ENCODE results near the gene FGD3. TPM values are rescaled to one million over a fixed set of nuclear protein-coding genes. Genes with fewer than 3 reads are reported as not detected.

Gene FGD3
- total RNA-seq (2022; extraction: Qiagen RNA extraction; ENCODE audit: low read depth): 0.13 to 0.36 TPM (median 0.17 TPM) in 5 replicates

GRCh38 chr9:92947268-92948037 lies at the start of gene FGD3:
TSS of gene FGD3 (plus strand) at chr9:92947523. CDS start at chr9:92976257, 28,734 bp downstream.

GRCh38 chr9:93058355-93059010 lies 111.2 kb downstream of the FGD3 start, which contains the start of gene SUSD3:
TSS of gene SUSD3 (plus strand) at chr9:93058701. CDS start at chr9:93058743, 42 bp downstream.

Other genes with a start within 250 kb of the FGD3 start
- gene BICD2, start 182.7 kb upstream of the FGD3 start, total RNA-seq (2022; extraction: Qiagen RNA extraction; ENCODE audit: low read depth): 23.5 to 37.2 TPM (median 32.2 TPM) in 5 replicates
- 2.0 to 3.4 TPM (median 2.1 TPM) in 5 replicates for gene ZNF484, start 69.5 kb upstream of the FGD3 start, total RNA-seq (2022; extraction: Qiagen RNA extraction; ENCODE audit: low read depth)
- gene SUSD3, start 111.2 kb downstream of the FGD3 start, total RNA-seq (2022; extraction: Qiagen RNA extraction; ENCODE audit: low read depth): 0.50 to 1.2 TPM (median 0.88 TPM) in 5 replicates
- 41.0 to 68.7 TPM (median 61.0 TPM) in 5 replicates for gene CARD19, start 148.7 kb downstream of the FGD3 start, total RNA-seq (2022; extraction: Qiagen RNA extraction; ENCODE audit: low read depth)
- gene NINJ1, start 186.7 kb downstream of the FGD3 start, total RNA-seq (2022; extraction: Qiagen RNA extraction; ENCODE audit: low read depth): 53.6 to 93.5 TPM (median 79.9 TPM) in 5 replicates
- 3.1 to 7.9 TPM (median 7.8 TPM) in 5 replicates for gene WNK2, start 236.6 kb downstream of the FGD3 start, total RNA-seq (2022; extraction: Qiagen RNA extraction; ENCODE audit: low read depth)

Data from A549 treated with ZK216348 at 1 μM for 4 hours (cell line).